Thoracic aorta (tissue), 2 donors: ENCODE measurements around the gene CACNA1E. TPM values are rescaled to one million over a fixed set of nuclear protein-coding genes. Genes with fewer than 3 reads are reported as not detected.
A peak's percentile ranks its signal among the peaks of the same experiment; 100 is the strongest.

Experiments
- ATAC-seq: fragments of 150-250 bp; one replicate; pipeline ENCODE4 v1.8.0; 2017; ENCODE audit warnings: low read depth; ENCODE audit not compliant: insufficient number of reproducible peaks, low FRiP score
- DNase-seq: peaks from one replicate; pipeline ENCODE4 v3.0.0-alpha.2; 2020; ENCODE audit warnings: low spot score
- H3K27ac ChIP-seq, 2 donors: fragments of 200-600 bp; sonication (generic); 1 replicate in 1 of 2; 2 replicates in 1 of 2; pipeline ENCODE4 v1.5.1; 2016; ENCODE audit warnings: mild to moderate bottlenecking in 2 of 2, moderate library complexity in 2 of 2
- H3K27me3 ChIP-seq: fragments of 200-600 bp; sonication (generic); replicated peaks from 2 replicates; pipeline ENCODE4 v1.6.0; 2016; ENCODE audit warnings: mild to moderate bottlenecking; ENCODE audit not compliant: insufficient read depth
- H3K36me3 ChIP-seq: fragments of 200-600 bp; sonication (generic); one replicate; pipeline ENCODE4 v1.5.1; 2016
- H3K4me1 ChIP-seq, 2 donors: fragments of 200-600 bp; sonication (generic); 1 replicate in 1 of 2; 2 replicates in 1 of 2; pipeline versions ENCODE4 v1.5.1 to v1.6.0; 2016; ENCODE audit warnings: low read depth in 2 of 2, mild to moderate bottlenecking in 1 of 2; ENCODE audit not compliant: control insufficient read depth in 1 of 2
- H3K4me3 ChIP-seq: fragments of 200-600 bp; sonication (generic); 2 replicates; pipeline ENCODE4 v1.5.1; 2016; ENCODE audit warnings: mild to moderate bottlenecking
- H3K9me3 ChIP-seq: fragments of 200-600 bp; sonication (generic); 2 replicates; pipeline ENCODE4 v1.5.1; 2016
- CTCF ChIP-seq: fragments of 200-600 bp; sonication (generic); IDR thresholded peaks from one replicate; pipeline ENCODE4 v1.5.1; 2019; ENCODE audit warnings: antibody characterized with exemption
- total RNA-seq, 2 donors: library from RNA; depleted of rRNA; stranded (reverse); fragments of >200 nt; gene quantifications; one replicate each; pipeline versions ENCODE4 v1.1.0 to v1.2.3, GENCODE V29; 2016

The CACNA1E gene
- total RNA-seq, 2 donors from 2014 or later, result not detected

DNA sequence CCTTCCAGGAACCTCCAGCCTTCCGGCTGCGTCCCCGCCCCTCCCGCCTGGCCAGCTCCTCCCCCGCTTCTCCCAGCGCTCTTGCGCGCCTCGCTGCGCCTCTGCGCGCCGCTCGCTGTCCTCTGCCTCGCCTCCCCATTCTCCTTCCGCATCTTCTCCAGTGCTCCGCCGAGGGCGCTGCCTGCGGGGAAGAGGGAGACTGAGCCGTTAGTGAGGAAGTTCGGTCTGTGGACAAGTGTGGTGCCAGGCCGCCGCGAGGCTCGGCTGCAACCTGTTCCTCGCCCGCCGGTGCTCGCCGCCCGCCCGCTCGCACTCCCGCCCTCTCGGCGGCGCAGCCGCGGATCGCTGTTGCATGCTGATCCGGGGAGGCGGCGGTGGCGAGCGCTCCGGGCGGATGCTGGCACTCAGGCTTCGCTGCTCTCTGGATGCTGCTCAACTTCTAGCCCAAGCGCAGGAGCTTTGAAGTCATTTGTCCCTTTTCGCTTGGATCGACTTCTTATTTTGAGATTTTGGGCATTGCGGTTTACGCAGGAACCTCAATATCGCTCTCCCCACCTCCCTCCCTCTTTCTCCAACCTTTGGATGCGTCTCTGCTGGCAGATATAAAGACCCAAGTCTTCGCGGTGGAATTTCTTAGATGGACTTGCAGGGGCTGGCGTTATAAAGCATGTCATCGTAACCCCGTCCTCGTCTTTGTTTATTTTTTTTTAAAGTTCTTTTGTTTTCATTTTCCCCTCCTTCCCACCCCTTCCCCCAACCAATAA, 614 bp upstream of the CACNA1E start:
- Histone ChIP-seq H3K36me3 (no peaks in the 10 kb centered on the region), H3K4me3 (peak overlapping the region; percentile 28), H3K9me3 (no peaks in the 10 kb centered on the region), H3K27me3 (peaks cover 5% of the 10 kb centered on the region), H3K4me1 (no peaks in the 10 kb centered on the region), H3K27ac (no peak overlapping the region)
- ATAC-seq (no peak), DNase-seq (no peak)
- no peak for TF ChIP-seq CTCF

GRCh38 chr1:181484821-181485220, 1.5 kb downstream of the CACNA1E start:
- H3K4me3 ChIP-seq, result no peak overlapping the region
- no peaks in the 10 kb centered on the region for H3K9me3 ChIP-seq
- H3K36me3 ChIP-seq, result no peaks in the 10 kb centered on the region
- H3K27me3 ChIP-seq, result peaks cover 5% of the 10 kb centered on the region
- TF ChIP-seq CTCF, result no peak
- DNase-seq, result no peak
- no peak for ATAC-seq
- no peak overlapping the region for H3K27ac ChIP-seq
- no peaks in the 10 kb centered on the region for H3K4me1 ChIP-seq

GRCh38 chr1:181485287-181486097, 2.2 kb downstream of the CACNA1E start:
- H3K27me3 ChIP-seq, result peaks cover 5% of the 10 kb centered on the region

GRCh38 chr1:181486098-181486420, 2.7 kb downstream of the CACNA1E start:
- Histone ChIP-seq H3K4me1 (no peaks in the 10 kb centered on the region), H3K9me3 (no peaks in the 10 kb centered on the region), H3K27ac (no peak overlapping the region), H3K4me3 (no peak overlapping the region), H3K27me3 (peaks cover 5% of the 10 kb centered on the region), H3K36me3 (no peaks in the 10 kb centered on the region)
- ATAC-seq (no peak), DNase-seq (no peak)
- no peak for TF ChIP-seq CTCF

More at GRCh38 chr1:181485287-181486097, 2.2 kb downstream of the CACNA1E start:
- H3K9me3 ChIP-seq, result no peaks in the 10 kb centered on the region
- no peak overlapping the region for H3K27ac ChIP-seq
- TF ChIP-seq CTCF, result no peak
- H3K4me1 ChIP-seq, result no peaks in the 10 kb centered on the region
- ATAC-seq (no peak), DNase-seq (no peak)
- H3K4me3 ChIP-seq, result no peak overlapping the region
- no peaks in the 10 kb centered on the region for H3K36me3 ChIP-seq

DNA sequence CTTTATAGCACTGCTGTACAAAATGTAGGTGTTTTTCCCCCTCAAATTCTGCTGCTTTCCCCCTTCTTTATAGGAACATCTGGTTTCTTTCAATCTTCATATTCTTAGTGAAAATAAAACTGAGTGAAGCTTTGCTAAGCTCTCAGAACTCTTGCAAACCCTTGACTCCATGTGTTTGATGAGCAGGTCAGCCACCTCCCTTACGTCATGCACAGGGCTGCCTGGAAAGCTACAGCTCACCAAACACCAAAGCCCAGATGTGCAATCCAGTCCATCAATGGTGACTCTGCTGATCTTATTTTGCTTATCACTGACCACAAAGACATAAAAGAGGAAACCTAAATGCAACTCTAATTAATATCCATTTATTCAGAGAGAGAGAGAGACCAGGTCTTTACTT, 5.5 kb downstream of the CACNA1E start:
- ATAC-seq (no peak), DNase-seq (no peak)
- Histone ChIP-seq H3K4me1 (no peaks in the 10 kb centered on the region), H3K36me3 (no peaks in the 10 kb centered on the region), H3K27me3 (peaks cover 5% of the 10 kb centered on the region), H3K27ac (no peak overlapping the region), H3K9me3 (no peaks in the 10 kb centered on the region), H3K4me3 (no peak overlapping the region)
- no peak for TF ChIP-seq CTCF
